Measurements from ENCODE around the gene IGFL3. TPM values are rescaled to one million over a fixed set of nuclear protein-coding genes. Genes with fewer than 3 reads are reported as not detected.
"Not testable (repeated sequence)": the region's sequence is repeated elsewhere in the genome, so short reads cannot be mapped to it uniquely, and the experiment has no call there.

The IGFL3 gene
- total RNA-seq, 3 donors from 2014 or later, result not detected

DNA sequence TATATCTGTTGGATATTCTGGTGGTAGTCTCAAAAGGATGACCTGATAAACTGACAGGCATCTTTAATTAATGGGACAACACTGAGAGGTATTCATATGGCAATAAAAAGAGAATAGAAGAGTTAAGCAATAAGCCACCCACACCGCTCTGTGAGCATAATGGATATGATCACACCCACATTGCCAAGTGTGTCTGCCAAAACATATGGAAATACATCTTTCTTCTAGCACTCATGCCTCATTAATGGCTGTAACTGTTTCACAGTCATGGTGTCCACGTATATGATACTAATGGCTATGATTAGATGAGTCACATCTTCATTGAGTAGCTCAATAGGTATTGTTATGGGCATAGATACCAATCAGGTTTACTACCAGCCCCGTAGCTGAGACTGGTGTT lies 13.1 kb downstream of the IGFL3 start:
- no peaks in the 10 kb centered on the region for H3K36me3 ChIP-seq
- intact Hi-C loops (cut with DNase I; ENCODE audit: low total_unique reads), result no loop called here
- DNase-seq (ENCODE audit: low spot score in 2 of 2), result no peak
- H3K27me3 ChIP-seq, result no peaks in the 10 kb centered on the region
- no peaks in the 10 kb centered on the region for H3K9me3 ChIP-seq
- H3K4me3 ChIP-seq, result no peak overlapping the region
- no peak overlapping the region for H3K27ac ChIP-seq
- TF ChIP-seq POLR2A (IDR thresholded peaks at IDR 0.05), result no peak
- TF ChIP-seq, protein P1, sequence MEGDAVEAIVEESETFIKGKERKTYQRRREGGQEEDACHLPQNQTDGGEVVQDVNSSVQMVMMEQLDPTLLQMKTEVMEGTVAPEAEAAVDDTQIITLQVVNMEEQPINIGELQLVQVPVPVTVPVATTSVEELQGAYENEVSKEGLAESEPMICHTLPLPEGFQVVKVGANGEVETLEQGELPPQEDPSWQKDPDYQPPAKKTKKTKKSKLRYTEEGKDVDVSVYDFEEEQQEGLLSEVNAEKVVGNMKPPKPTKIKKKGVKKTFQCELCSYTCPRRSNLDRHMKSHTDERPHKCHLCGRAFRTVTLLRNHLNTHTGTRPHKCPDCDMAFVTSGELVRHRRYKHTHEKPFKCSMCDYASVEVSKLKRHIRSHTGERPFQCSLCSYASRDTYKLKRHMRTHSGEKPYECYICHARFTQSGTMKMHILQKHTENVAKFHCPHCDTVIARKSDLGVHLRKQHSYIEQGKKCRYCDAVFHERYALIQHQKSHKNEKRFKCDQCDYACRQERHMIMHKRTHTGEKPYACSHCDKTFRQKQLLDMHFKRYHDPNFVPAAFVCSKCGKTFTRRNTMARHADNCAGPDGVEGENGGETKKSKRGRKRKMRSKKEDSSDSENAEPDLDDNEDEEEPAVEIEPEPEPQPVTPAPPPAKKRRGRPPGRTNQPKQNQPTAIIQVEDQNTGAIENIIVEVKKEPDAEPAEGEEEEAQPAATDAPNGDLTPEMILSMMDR (IDR thresholded peaks at IDR 0.05), result no peak
- TF ChIP-seq POLR2AphosphoS5 (IDR thresholded peaks at IDR 0.05), result no peak
- peaks cover 0 to 8% of the 10 kb centered on the region in 2 donors for H3K4me1 ChIP-seq

DNA sequence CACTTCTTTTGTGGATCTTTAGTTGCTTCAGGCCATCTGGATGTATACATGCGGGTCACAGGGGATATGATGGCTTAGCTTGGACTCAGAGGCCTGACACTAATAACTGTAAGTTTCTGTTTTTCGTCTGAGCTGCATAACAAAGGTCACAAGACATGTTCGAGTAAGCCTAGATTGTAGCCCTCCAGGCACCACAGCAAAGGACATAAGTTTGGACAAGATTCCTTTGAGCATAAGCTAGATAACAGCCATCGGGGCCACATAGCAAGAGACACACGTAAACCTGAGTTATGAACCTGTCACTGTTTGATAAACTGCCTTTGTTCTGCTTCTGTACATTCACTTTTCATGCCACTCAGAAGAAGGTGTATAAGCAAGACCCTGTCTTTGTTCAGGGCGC lies 14.6 kb downstream of the IGFL3 start:
- Histone ChIP-seq H3K4me3 (no peak overlapping the region), H3K27ac (no peak overlapping the region), H3K27me3 (no peaks in the 10 kb centered on the region), H3K9me3 (peaks cover 0 to 4% of the 10 kb centered on the region in 2 donors), H3K4me1 (peaks cover 0 to 4% of the 10 kb centered on the region in 2 donors), H3K36me3 (no peaks in the 10 kb centered on the region)
- no peak for DNase-seq (ENCODE audit: low spot score in 2 of 2)
- intact Hi-C loops (cut with DNase I; ENCODE audit: low total_unique reads), result no loop called here
- no peak for TF ChIP-seq POLR2A (IDR thresholded peaks at IDR 0.05)
- TF ChIP-seq, protein P1 (IDR thresholded peaks at IDR 0.05), result no peak
- no peak for TF ChIP-seq POLR2AphosphoS5 (IDR thresholded peaks at IDR 0.05)

DNA sequence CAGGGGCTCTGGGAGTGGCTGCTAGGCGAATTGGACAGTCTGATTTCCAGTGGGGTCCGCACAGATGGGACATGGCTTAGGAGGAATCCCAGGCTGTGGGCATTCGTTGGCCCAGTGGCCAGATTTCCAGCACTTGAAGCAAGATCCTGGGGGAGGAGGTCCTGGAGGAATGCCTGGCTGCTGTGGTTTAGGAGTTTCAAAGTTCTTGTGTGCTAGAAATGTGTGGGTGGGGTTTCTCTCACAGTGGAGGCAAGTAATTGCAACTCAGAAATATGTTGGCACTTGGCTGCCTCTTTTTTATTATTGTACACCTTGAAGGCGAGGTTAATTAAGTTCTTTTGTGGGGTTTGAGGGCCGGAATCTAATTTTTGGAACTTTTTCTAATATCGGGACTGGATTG lies 17.1 kb downstream of the IGFL3 start:
- peak overlapping the region; percentile 58 to 66 for H3K27ac ChIP-seq
- no peaks in the 10 kb centered on the region for H3K4me1 ChIP-seq
- H3K27me3 ChIP-seq, result no peaks in the 10 kb centered on the region
- intact Hi-C loops (cut with DNase I; ENCODE audit: low total_unique reads), result no loop called here
- no peak for TF ChIP-seq POLR2AphosphoS5 (IDR thresholded peaks at IDR 0.05)
- TF ChIP-seq POLR2A (IDR thresholded peaks at IDR 0.05), result no peak
- TF ChIP-seq, protein P1 (IDR thresholded peaks at IDR 0.05), result no peak
- no peaks in the 10 kb centered on the region for H3K36me3 ChIP-seq
- peak in 1 of 2 donors; percentile 86 for DNase-seq (ENCODE audit: low spot score in 2 of 2)
- H3K9me3 ChIP-seq, result peaks cover 0 to 11% of the 10 kb centered on the region in 2 donors
- H3K4me3 ChIP-seq, result no peak overlapping the region

DNA sequence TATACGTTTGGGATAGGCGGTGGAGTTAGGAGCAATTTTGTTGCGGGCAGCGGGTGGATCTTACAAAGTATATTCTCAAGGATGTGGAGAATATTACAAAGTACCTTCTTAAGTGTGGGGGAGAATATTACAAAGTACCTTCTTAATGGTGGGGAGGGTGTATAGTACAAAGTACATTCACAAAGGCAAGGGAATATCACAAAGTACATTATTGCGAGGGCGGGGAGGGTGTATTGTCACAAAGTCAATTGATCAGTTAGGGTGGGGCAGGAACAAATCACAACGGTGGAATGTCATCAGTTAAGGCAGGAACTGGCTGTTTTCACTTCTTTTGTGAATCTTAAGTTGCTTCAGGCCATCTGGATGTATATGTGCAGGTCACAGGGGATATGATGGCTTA lies 22.2 kb downstream of the IGFL3 start:
- DNase-seq (ENCODE audit: low spot score in 2 of 2); H3K27me3 ChIP-seq; H3K27ac ChIP-seq; H3K36me3 ChIP-seq; H3K4me1 ChIP-seq; H3K4me3 ChIP-seq; intact Hi-C loops (cut with DNase I; ENCODE audit: low total_unique reads): not testable (repeated sequence)
- H3K9me3 ChIP-seq, result peaks cover 6 to 20% of the 10 kb centered on the region in 2 donors

DNA sequence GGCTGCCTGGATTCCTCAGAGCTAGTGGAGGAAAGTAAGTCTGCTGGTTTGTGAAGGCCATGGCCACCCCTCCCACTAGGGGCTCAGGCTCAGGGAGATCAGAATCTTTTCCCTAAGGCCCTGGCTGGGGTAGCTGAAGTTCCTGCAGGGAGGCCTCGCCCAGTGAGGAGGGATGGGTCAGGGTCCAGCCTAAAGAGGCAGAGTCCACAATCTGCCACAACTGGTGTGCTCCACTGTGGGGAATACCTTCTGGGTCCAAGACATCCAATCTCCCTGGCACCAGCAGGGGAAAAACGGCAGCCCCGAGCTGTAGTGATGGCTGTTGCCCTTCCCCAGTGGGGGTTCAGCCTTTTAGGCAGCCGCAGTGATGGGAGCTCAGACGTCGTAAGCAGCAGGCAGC lies 23.2 kb downstream of the IGFL3 start:
- no peaks in the 10 kb centered on the region for H3K27me3 ChIP-seq
- H3K36me3 ChIP-seq, result no peaks in the 10 kb centered on the region
- peaks cover 6 to 30% of the 10 kb centered on the region in 2 donors for H3K9me3 ChIP-seq
- H3K4me3 ChIP-seq, result no peak overlapping the region
- intact Hi-C loops (cut with DNase I; ENCODE audit: low total_unique reads), result no loop called here
- H3K4me1 ChIP-seq, result no peaks in the 10 kb centered on the region
- DNase-seq (ENCODE audit: low spot score in 2 of 2), result no peak
- H3K27ac ChIP-seq, result no peak overlapping the region
- TF ChIP-seq POLR2AphosphoS5 (IDR thresholded peaks at IDR 0.05), result no peak
- TF ChIP-seq, protein P1 (IDR thresholded peaks at IDR 0.05), result no peak
- TF ChIP-seq POLR2A (IDR thresholded peaks at IDR 0.05), result no peak

DNA sequence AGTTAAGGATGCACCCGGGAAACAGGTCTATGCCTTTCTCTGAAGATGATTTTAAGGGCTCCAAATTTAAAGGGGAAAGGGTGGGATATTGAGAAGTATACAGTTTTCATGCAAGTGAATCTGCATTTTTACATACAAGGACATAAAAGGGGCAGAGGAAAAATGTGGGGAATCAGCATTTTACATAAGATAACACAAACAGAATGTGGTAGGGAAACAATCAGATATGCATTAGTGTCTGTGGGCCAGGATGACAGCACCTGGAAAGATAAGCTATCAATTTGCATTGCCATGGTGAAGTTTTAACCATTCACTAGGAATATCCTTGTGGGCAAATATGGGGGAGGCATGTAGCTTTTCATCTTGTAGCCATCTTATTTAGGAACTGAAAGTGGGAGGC lies 24.1 kb downstream of the IGFL3 start:
- H3K9me3 ChIP-seq, result peaks cover 6 to 31% of the 10 kb centered on the region in 2 donors

More for the DNA sequence above, 24.1 kb downstream of the IGFL3 start:
- no peak for DNase-seq (ENCODE audit: low spot score in 2 of 2)
- Histone ChIP-seq H3K27ac (no peak overlapping the region), H3K4me1 (no peaks in the 10 kb centered on the region), H3K27me3 (no peaks in the 10 kb centered on the region), H3K4me3 (no peak overlapping the region), H3K36me3 (no peaks in the 10 kb centered on the region)
- intact Hi-C loops (cut with DNase I; ENCODE audit: low total_unique reads), result no loop called here
- TF ChIP-seq POLR2A (IDR thresholded peaks at IDR 0.05), result no peak
- TF ChIP-seq, protein P1 (IDR thresholded peaks at IDR 0.05), result no peak
- TF ChIP-seq POLR2AphosphoS5 (IDR thresholded peaks at IDR 0.05), result no peak

Measured in breast epithelium (tissue), 4 donors.